Calu3 (cell line): ENCODE results near the gene ANAPC10. TPM values are rescaled to one million over a fixed set of nuclear protein-coding genes. Genes with fewer than 3 reads are reported as not detected.

Experiments
- BruUV-seq: library from RNA; stranded (reverse); fragments of 400-500 nt; replicated peaks from 2 replicates; lab custom pipeline; 2021; lab: Mats Ljungman, UMichigan
- CTCF ChIA-PET: fragments of 300-600 bp; sonication (Branson Sonifier 250); formaldehyde crosslinking; loops from one replicate; lab custom pipeline; 2022; ENCODE audit warnings: antibody characterized with exemption; lab: Charles Lee
- DNase-seq: peaks from one replicate; pipeline ENCODE4 v3.0.0; 2022
- H3K27ac Mint-ChIP-seq: one replicate; pipeline ENCODE4 v1.8.0; 2022; ENCODE audit warnings: mixed read lengths; ENCODE audit not compliant: unreplicated experiment
- H3K27me3 Mint-ChIP-seq: one replicate; pipeline ENCODE4 v1.8.0; 2022; ENCODE audit warnings: mixed read lengths; ENCODE audit not compliant: unreplicated experiment
- H3K36me3 Mint-ChIP-seq: one replicate; pipeline ENCODE4 v1.8.0; 2022; ENCODE audit warnings: mild to moderate bottlenecking, moderate library complexity, mixed read lengths; ENCODE audit not compliant: insufficient read depth, unreplicated experiment
- H3K4me1 Mint-ChIP-seq: one replicate; pipeline ENCODE4 v1.8.0; 2022; ENCODE audit warnings: mild to moderate bottlenecking, low read depth, mixed read lengths; ENCODE audit not compliant: unreplicated experiment
- H3K4me3 Mint-ChIP-seq: one replicate; pipeline ENCODE4 v1.8.0; 2022; ENCODE audit warnings: mild to moderate bottlenecking, low read depth, moderate library complexity, mixed read lengths; ENCODE audit not compliant: unreplicated experiment
- H3K9me3 Mint-ChIP-seq: one replicate; pipeline ENCODE4 v1.8.0; 2022; ENCODE audit warnings: low read depth, mixed read lengths; ENCODE audit not compliant: unreplicated experiment
- intact Hi-C: fragments of 100-400 bp; cut with micrococcal nuclease; formaldehyde crosslinking; loops from one replicate; pipeline ENCODE4 v1.10.0; 2022; ENCODE audit not compliant: unreplicated experiment
- total RNA-seq: library from RNA; stranded (reverse); gene quantifications from 2 replicates; pipeline ENCODE4 v1.2.3, GENCODE V29; 2022
- TF ChIP-seq, protein P1 (sequence below): fragments of 200-600 bp; IDR thresholded peaks from one replicate; pipeline ENCODE4 v1.8.0; 2022; ENCODE audit warnings: antibody characterized with exemption; ENCODE audit not compliant: unreplicated experiment

ANAPC10 gene
- total RNA-seq, 1 experiment from 2014 or later: 14.1 TPM

- Mint-ChIP-seq H3K27ac (no peak overlapping the region), H3K27me3 (no peaks in the 10 kb centered on the region), H3K4me1 (no peaks in the 10 kb centered on the region), H3K9me3 (peaks cover 5% of the 10 kb centered on the region), H3K36me3 (no peaks in the 10 kb centered on the region), H3K4me3 (no peak overlapping the region)
- DNase-seq: no peak
- BruUV-seq: no TSS peak
- intact Hi-C loops: no loop called here
- TF ChIP-seq, protein P1, sequence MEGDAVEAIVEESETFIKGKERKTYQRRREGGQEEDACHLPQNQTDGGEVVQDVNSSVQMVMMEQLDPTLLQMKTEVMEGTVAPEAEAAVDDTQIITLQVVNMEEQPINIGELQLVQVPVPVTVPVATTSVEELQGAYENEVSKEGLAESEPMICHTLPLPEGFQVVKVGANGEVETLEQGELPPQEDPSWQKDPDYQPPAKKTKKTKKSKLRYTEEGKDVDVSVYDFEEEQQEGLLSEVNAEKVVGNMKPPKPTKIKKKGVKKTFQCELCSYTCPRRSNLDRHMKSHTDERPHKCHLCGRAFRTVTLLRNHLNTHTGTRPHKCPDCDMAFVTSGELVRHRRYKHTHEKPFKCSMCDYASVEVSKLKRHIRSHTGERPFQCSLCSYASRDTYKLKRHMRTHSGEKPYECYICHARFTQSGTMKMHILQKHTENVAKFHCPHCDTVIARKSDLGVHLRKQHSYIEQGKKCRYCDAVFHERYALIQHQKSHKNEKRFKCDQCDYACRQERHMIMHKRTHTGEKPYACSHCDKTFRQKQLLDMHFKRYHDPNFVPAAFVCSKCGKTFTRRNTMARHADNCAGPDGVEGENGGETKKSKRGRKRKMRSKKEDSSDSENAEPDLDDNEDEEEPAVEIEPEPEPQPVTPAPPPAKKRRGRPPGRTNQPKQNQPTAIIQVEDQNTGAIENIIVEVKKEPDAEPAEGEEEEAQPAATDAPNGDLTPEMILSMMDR: no peak
- CTCF ChIA-PET: no interaction called here
These were observed 135.7 kb downstream of the ANAPC10 start for GRCh38 chr4:144962300-144962699.

DNA sequence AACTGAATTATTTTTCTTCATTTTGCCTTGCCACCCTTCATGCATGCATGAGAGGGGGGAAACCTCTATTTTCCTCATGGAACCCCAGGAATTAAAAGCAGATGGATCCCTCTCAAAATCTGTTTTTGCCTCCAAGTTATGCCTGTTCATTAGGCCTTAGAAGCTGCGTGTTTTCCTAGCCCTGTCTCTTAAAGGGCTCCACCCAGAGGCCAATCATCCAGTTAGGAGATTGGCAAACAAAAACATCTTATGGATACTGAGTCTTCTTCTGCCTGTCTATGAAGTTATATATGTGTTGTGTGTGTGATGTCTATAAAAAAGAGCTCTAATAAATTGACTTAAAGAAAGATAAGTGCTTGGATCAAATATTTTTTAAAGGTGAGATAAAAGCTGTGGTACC is 142.9 kb downstream of the ANAPC10 start:
- Mint-ChIP-seq H3K9me3 (peaks cover 9% of the 10 kb centered on the region), H3K36me3 (no peaks in the 10 kb centered on the region), H3K4me3 (no peak overlapping the region), H3K27ac (no peak overlapping the region), H3K4me1 (no peaks in the 10 kb centered on the region), H3K27me3 (no peaks in the 10 kb centered on the region)
- DNase-seq: no peak
- intact Hi-C loops: no loop called here
- TF ChIP-seq, protein P1: no peak
- CTCF ChIA-PET: no interaction called here
- BruUV-seq: no TSS peak

DNA sequence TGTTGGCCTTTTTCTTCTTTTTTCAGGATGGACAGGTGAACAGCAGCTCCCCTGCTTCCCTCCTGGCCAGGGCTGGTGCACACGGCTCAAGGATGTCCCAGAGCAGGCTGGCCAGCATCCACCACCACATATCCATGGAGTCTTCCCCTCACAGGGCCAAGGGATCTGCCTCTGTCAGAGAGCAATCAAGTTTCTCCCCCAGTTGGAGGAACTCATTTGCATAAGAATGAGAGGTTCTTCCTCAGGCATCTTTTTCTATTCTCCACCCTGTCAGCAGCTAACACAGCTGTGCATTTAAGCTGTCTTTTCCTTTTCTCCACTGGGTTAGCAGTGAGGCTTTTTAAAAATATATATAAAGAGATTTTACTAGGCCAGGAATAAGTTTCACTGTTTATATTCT is 143.8 kb downstream of the ANAPC10 start:
- CTCF ChIA-PET: no interaction called here

DNA sequence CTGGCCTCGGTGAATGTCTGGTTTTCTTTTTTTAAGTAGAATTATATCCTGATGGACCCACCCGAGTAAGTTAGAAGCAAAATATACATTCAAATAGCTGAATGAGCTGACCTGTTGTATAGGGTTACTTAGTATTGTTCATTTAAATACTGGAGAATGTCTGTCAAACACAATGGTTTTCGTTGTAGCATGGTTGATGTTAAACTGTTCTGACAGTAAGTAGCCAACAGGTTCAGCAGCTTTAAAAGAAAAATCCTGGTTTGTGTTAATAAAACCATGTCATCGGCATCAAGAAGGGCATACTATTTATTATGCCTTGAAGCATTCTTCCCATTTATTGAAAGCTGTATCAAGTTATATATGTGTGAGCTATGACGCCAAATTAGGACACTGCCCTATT is 149.6 kb downstream of the ANAPC10 start:
- Mint-ChIP-seq H3K4me3 (no peak overlapping the region), H3K9me3 (no peaks in the 10 kb centered on the region), H3K27me3 (no peaks in the 10 kb centered on the region), H3K27ac (no peak overlapping the region), H3K36me3 (no peaks in the 10 kb centered on the region), H3K4me1 (peaks cover 8% of the 10 kb centered on the region)
- CTCF ChIA-PET: no interaction called here
- TF ChIP-seq, protein P1: no peak
- BruUV-seq: no TSS peak
- DNase-seq: no peak
- intact Hi-C loops: no loop called here

More for the DNA sequence above, 143.8 kb downstream of the ANAPC10 start:
- no peaks in the 10 kb centered on the region for H3K27me3 Mint-ChIP-seq
- peaks cover 4% of the 10 kb centered on the region for H3K9me3 Mint-ChIP-seq
- no peak for DNase-seq
- H3K36me3 Mint-ChIP-seq: no peaks in the 10 kb centered on the region
- TF ChIP-seq, protein P1: no peak
- intact Hi-C loops: no loop called here
- no TSS peak for BruUV-seq
- no peak overlapping the region for H3K4me3 Mint-ChIP-seq
- no peaks in the 10 kb centered on the region for H3K4me1 Mint-ChIP-seq
- no peak overlapping the region for H3K27ac Mint-ChIP-seq

DNA sequence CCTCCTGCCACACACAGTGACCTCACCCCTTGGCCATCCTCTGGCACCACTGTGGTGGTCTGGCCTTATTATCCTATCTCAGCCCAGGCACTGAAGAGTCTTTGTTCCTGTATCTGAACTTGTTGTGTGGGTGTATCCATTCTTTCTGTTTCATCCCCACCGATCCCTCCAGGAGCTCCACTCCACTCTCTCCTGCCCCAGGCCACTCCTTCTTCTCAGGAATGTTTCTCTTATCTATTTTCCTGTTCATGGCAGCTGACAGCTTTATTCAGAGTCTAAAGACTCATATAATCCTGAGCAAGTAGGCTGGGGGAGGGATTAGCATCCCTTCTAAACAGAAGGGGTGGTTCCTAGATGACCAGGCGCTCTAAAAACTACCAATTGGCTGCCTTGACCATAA is 150.0 kb downstream of the ANAPC10 start:
- H3K9me3 Mint-ChIP-seq: no peaks in the 10 kb centered on the region
- CTCF ChIA-PET: no interaction called here
- BruUV-seq: no TSS peak
- intact Hi-C loops: no loop called here
- peaks cover 8% of the 10 kb centered on the region for H3K4me1 Mint-ChIP-seq
- TF ChIP-seq, protein P1: no peak
- H3K27me3 Mint-ChIP-seq: no peaks in the 10 kb centered on the region
- no peaks in the 10 kb centered on the region for H3K36me3 Mint-ChIP-seq
- no peak overlapping the region for H3K27ac Mint-ChIP-seq
- no peak overlapping the region for H3K4me3 Mint-ChIP-seq
- DNase-seq: peak; percentile 2
